GM23338 (cell line): ENCODE data around the gene UBA6. TPM values are rescaled to one million over a fixed set of nuclear protein-coding genes. Genes with fewer than 3 reads are reported as not detected.

Experiments used
- ATAC-seq: fragments of 200-7000 bp; cut with Tn5 transposase; 3 replicates; pipeline ENCODE4 v1.9.1; 2020
- DNase-seq: peaks from one replicate; pipeline ENCODE4 v3.0.0-alpha.2; 2015; ENCODE audit warnings: low spot score
- H2AFZ ChIP-seq: fragments of 200-600 bp; sonication (generic); 2 replicates; pipeline ENCODE4 v1.8.0; 2016; ENCODE audit warnings: antibody characterized with exemption, mild to moderate bottlenecking, moderate library complexity
- H3F3A ChIP-seq: fragments of 200-600 bp; sonication (generic); replicated peaks from 2 replicates; pipeline ENCODE4 v1.8.0; 2017; ENCODE audit warnings: antibody characterized with exemption, mixed run types, low read depth
- H3K27ac ChIP-seq: fragments of 200-600 bp; sonication (generic); 2 replicates; pipeline ENCODE4 v1.6.1; 2016; ENCODE audit warnings: low read depth
- H3K27me3 ChIP-seq: fragments of 200-600 bp; sonication (generic); 2 replicates; pipeline ENCODE4 v1.8.0; 2016; ENCODE audit warnings: mild to moderate bottlenecking, mixed run types, moderate library complexity; ENCODE audit not compliant: insufficient read depth
- H3K36me3 ChIP-seq: fragments of 200-600 bp; sonication (generic); 2 replicates; pipeline ENCODE4 v1.8.0; 2016; ENCODE audit warnings: mild to moderate bottlenecking; ENCODE audit not compliant: insufficient read depth
- H3K4me1 ChIP-seq: fragments of 200-600 bp; sonication (generic); 2 replicates; pipeline ENCODE4 v1.8.0; 2016; ENCODE audit warnings: mild to moderate bottlenecking, moderate library complexity; ENCODE audit not compliant: insufficient read depth
- H3K4me2 ChIP-seq: fragments of 200-600 bp; sonication (generic); 2 replicates; pipeline ENCODE4 v1.7.1; 2017; ENCODE audit warnings: mixed run types
- H3K4me3 ChIP-seq: fragments of 200-600 bp; sonication (generic); 2 replicates; pipeline ENCODE4 v1.6.1; 2016; ENCODE audit warnings: mixed run types
- H3K79me2 ChIP-seq: fragments of 200-600 bp; sonication (generic); replicated peaks from 2 replicates; pipeline ENCODE4 v1.8.0; 2017; ENCODE audit warnings: mild to moderate bottlenecking; ENCODE audit not compliant: insufficient read depth
- H3K9me2 ChIP-seq: fragments of 200-600 bp; sonication (generic); 2 replicates; pipeline ENCODE4 v1.8.0; 2017; ENCODE audit not compliant: insufficient read depth
- H4K20me1 ChIP-seq: fragments of 200-600 bp; sonication (generic); replicated peaks from 2 replicates; pipeline ENCODE4 v1.8.0; 2017; ENCODE audit warnings: mild to moderate bottlenecking; ENCODE audit not compliant: insufficient read depth
- H3K27ac Mint-ChIP-seq: 2 replicates; pipeline ENCODE4 v1.8.0; 2020; ENCODE audit warnings: inconsistent platforms, mild to moderate bottlenecking, moderate library complexity, mixed read lengths
- H3K27me3 Mint-ChIP-seq: 3 replicates; pipeline ENCODE4 v1.8.0; 2022; ENCODE audit warnings: low read depth, mild to moderate bottlenecking, moderate library complexity, mixed read lengths, inconsistent platforms; ENCODE audit not compliant: insufficient read depth, poor library complexity
- H3K36me3 Mint-ChIP-seq: 3 replicates; pipeline ENCODE4 v1.8.0; 2021; ENCODE audit warnings: low read depth, mild to moderate bottlenecking, inconsistent platforms, moderate library complexity, mixed read lengths
- H3K4me1 Mint-ChIP-seq: 3 replicates; pipeline ENCODE4 v1.8.0; 2020; ENCODE audit warnings: mild to moderate bottlenecking, inconsistent platforms, mixed read lengths
- H3K4me3 Mint-ChIP-seq: 3 replicates; pipeline ENCODE4 v1.8.0; 2021; ENCODE audit warnings: moderate library complexity, mild to moderate bottlenecking, inconsistent platforms, mixed read lengths
- H3K9me3 Mint-ChIP-seq: 3 replicates; pipeline ENCODE4 v1.8.0; 2020; ENCODE audit warnings: moderate library complexity, mild to moderate bottlenecking, inconsistent platforms, mixed read lengths
- CREB1 ChIP-seq: fragments of 250-450 bp; sonication (Bioruptor Pico); IDR thresholded peaks from 2 replicates; pipeline ENCODE4 v1.5.0; 2020; ENCODE audit warnings: low read depth, mild to moderate bottlenecking, moderate library complexity
- CTCF ChIP-seq, 2 experiments: fragments of 200-600 bp in 1 of 2; sonication (generic) in 1 of 2; conservative IDR thresholded peaks; 2 replicates each; pipeline versions ENCODE4 v1.5.1 to v1.6.1; 2016 to 2017; ENCODE audit warnings: antibody characterized with exemption in 2 of 2, low read depth in 2 of 2, mild to moderate bottlenecking in 2 of 2, moderate library complexity in 1 of 2
- EZH2phosphoT487 ChIP-seq: fragments of 200-600 bp; sonication (generic); IDR thresholded peaks from one replicate; pipeline ENCODE4 v1.8.1; 2018; ENCODE audit warnings: antibody characterized with exemption; ENCODE audit not compliant: unreplicated experiment
- POLR2AphosphoS5 ChIP-seq: IDR thresholded peaks from 2 replicates; pipeline ENCODE4 v1.6.1; 2016; ENCODE audit warnings: antibody characterized with exemption, low read depth
- ZNF331 ChIP-seq: fragments of 250-450 bp; sonication (Bioruptor Pico); IDR thresholded peaks from 2 replicates; pipeline ENCODE4 v1.5.0; 2020; ENCODE audit warnings: low read depth, mild to moderate bottlenecking, moderate library complexity
- ZNF462 ChIP-seq: fragments of 250-450 bp; sonication (Bioruptor Pico); IDR thresholded peaks from 2 replicates; pipeline ENCODE4 v1.5.0; 2020; ENCODE audit warnings: mild to moderate bottlenecking, moderate library complexity
- polyA plus RNA-seq: library from polyadenylated mRNA; unstranded; fragments of >200 nt; fragmentation: Nextera tagmentation; extraction: Ambion mirVana; gene quantifications from 2 replicates; pipeline ENCODE4 v1.2.1, GENCODE V29; 2016
- total RNA-seq: library from RNA; depleted of rRNA; stranded (reverse); fragments of >200 nt; shearing (Covaris generic); gene quantifications from 2 replicates; pipeline ENCODE4 v1.2.3, GENCODE V29; 2014
- TF ChIP-seq, protein P1 (sequence below): IDR thresholded peaks from 2 replicates; pipeline ENCODE4 v1.6.1; 2016; ENCODE audit warnings: antibody characterized with exemption

The UBA6 gene
- total and polyA plus RNA-seq, 2 experiments from 2014 or later, result 17.6 to 77.3 TPM

DNA sequence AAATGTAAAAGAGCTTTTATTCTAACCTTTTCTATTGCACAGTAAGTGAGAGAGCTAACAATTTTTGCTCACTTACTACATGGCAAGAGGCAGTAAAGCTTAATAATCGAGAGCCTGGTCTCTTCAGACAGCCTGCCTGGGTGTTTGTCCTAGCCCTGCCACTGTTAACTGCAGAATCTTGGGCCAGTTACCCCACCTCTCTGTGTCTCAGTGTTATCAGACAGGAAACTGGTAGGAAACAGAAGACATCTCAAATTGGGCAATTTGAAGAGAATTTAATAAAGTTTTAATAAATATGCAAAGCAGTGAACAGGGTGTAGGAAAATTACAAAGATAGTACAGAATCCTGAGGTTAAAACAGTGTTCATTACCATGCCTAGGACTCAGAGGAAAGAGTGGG lies 129.0 kb downstream of the UBA6 start (continued):
- no peak for TF ChIP-seq ZNF462
- TF ChIP-seq CTCF (conservative IDR thresholded peaks at IDR 0.05; ENCODE audit: low read depth in 2 of 2), result no peak
- TF ChIP-seq POLR2AphosphoS5, result no peak

DNA sequence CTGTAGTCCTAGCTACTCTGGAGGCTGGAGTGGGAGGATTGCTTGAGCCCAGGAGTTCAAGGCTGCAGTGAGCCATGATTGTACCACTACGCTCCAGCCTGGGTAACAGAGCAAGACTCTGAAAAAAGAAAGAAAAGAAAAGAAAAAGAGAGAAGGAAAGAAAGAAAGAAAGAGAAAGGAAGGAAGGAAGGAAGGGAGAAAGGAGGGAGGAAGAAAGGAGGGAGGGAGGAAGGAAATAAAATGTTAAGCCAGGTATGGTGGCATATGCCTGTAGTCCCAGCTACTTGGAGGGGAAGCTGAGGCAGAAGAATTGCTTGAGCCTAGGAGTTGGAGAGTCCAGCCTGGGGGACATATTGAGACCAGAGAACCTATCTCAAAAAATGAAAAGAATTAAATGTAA lies 130.4 kb downstream of the UBA6 start:
- Histone ChIP-seq H4K20me1 (no peaks in the 10 kb centered on the region), H2AFZ (no peak overlapping the region), H3F3A (no peaks in the 10 kb centered on the region), H3K36me3 (no peaks in the 10 kb centered on the region), H3K4me1 (peaks cover 4% of the 10 kb centered on the region; the same call in 1 of the 2 replicates), H3K79me2 (no peaks in the 10 kb centered on the region), H3K27me3 (no peaks in the 10 kb centered on the region), H3K9me2 (no peaks in the 10 kb centered on the region), H3K4me2 (no peak overlapping the region), H3K4me3 (no peak overlapping the region), H3K27ac (no peak overlapping the region)
- Mint-ChIP-seq H3K4me1 (peaks cover 4% of the 10 kb centered on the region; the same call in 2 of the 3 replicates), H3K36me3 (no peaks in the 10 kb centered on the region), H3K27ac (no peak overlapping the region), H3K27me3 (no peaks in the 10 kb centered on the region), H3K4me3 (no peak overlapping the region), H3K9me3 (no peaks in the 10 kb centered on the region)
- ATAC-seq, result no peak
- DNase-seq, result no peak
- TF ChIP-seq ZNF331 (CRISPR knock-in tag), result no peak
- TF ChIP-seq ZNF462, result no peak
- no peak for TF ChIP-seq CREB1 (CRISPR knock-in tag)
- TF ChIP-seq, protein P1, sequence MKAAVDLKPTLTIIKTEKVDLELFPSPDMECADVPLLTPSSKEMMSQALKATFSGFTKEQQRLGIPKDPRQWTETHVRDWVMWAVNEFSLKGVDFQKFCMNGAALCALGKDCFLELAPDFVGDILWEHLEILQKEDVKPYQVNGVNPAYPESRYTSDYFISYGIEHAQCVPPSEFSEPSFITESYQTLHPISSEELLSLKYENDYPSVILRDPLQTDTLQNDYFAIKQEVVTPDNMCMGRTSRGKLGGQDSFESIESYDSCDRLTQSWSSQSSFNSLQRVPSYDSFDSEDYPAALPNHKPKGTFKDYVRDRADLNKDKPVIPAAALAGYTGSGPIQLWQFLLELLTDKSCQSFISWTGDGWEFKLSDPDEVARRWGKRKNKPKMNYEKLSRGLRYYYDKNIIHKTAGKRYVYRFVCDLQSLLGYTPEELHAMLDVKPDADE, result no peak
- no peak for TF ChIP-seq EZH2phosphoT487
